NCI-H2196 (cell line): Measurements from ENCODE around the gene NUDT16.

Experiments used
- DNase-seq: peaks from one replicate; lab custom pipeline; 2025; ENCODE audit not compliant: unreplicated experiment; lab: John Stamatoyannopoulos, UW

Gene NUDT16

GRCh38 chr3:131435000-131435399 lies 53.4 kb downstream of the NUDT16 start:
- no peak for DNase-seq
